Stomach (tissue), 9 donors: ENCODE measurements around the gene AMIGO3. TPM values are rescaled to one million over a fixed set of nuclear protein-coding genes. Genes with fewer than 3 reads are reported as not detected.

Experiments used
- DNase-seq, 2 donors: peaks; one replicate each; pipeline versions ENCODE4 v3.0.0 to v3.0.0-alpha.2; 2013 to 2019
- H3K27ac ChIP-seq, 5 donors: fragments of 200-600 bp in 4 of 5; sonication (generic) in 4 of 5; one replicate each; pipeline ENCODE4 v1.5.1; 2013 to 2019; ENCODE audit warnings: mild to moderate bottlenecking in 1 of 5, moderate library complexity in 1 of 5
- H3K27me3 ChIP-seq, 3 donors: fragments of 200-600 bp; sonication (generic); one replicate each; pipeline ENCODE4 v1.5.1; 2017 to 2019; ENCODE audit warnings: mixed run types in 1 of 3
- H3K36me3 ChIP-seq, 4 donors: fragments of 200-600 bp; sonication (generic); 1 replicate in 3 of 4; 2 replicates in 1 of 4; pipeline ENCODE4 v1.5.1; 2016 to 2019
- H3K4me1 ChIP-seq, 4 donors: fragments of 200-600 bp; sonication (generic); one replicate each; pipeline ENCODE4 v1.5.1; 2016 to 2019
- H3K4me3 ChIP-seq, 4 donors: fragments of 200-600 bp; sonication (generic) in 3 of 4; one replicate each; pipeline ENCODE4 v1.5.1; 2016 to 2019; ENCODE audit warnings: mild to moderate bottlenecking in 1 of 4
- H3K9me3 ChIP-seq, 4 donors: fragments of 200-600 bp; sonication (generic); one replicate each; pipeline ENCODE4 v1.5.1; 2016 to 2019
- EP300 ChIP-seq: sonication (generic); formaldehyde crosslinking; IDR thresholded peaks from one replicate; pipeline ENCODE4 v1.6.1; 2017; ENCODE audit warnings: antibody characterized with exemption
- POLR2A ChIP-seq, 4 donors: fragments of 450-650 bp; IDR thresholded peaks; one replicate each; pipeline ENCODE4 v1.6.1; 2016; ENCODE audit warnings: antibody characterized with exemption in 4 of 4, control low read depth in 2 of 4, mild to moderate bottlenecking in 1 of 4, moderate library complexity in 1 of 4
- POLR2AphosphoS5 ChIP-seq, 3 donors: sonication (generic); formaldehyde crosslinking; IDR thresholded peaks; one replicate each; pipeline ENCODE4 v1.6.1; 2016; ENCODE audit warnings: antibody characterized with exemption in 3 of 3
- WGBS, 5 donors: extraction: QIAGEN DNeasy Blood & Tissue Kit in 3 of 5; methylation state at CpG; one replicate each; pipeline versions ENCODE4 v1.1.5 to v1.1.7; 2013 to 2018; 5-methylcytosine and 5-hydroxymethylcytosine counted together
- intact Hi-C: fragments of 100-400 bp; cut with DNase I; formaldehyde crosslinking; loops from one replicate; pipeline ENCODE4 v1.15.1; 2023; ENCODE audit warnings: low total_unique reads
- polyA plus RNA-seq, 3 donors: library from polyadenylated mRNA; stranded (reverse); fragments of 200-250 nt; gene quantifications; one replicate each; pipeline ENCODE4 v1.2.3, GENCODE V29; 2013
- total RNA-seq, 5 donors: library from RNA; depleted of rRNA; stranded (reverse); fragments of >200 nt; gene quantifications; one replicate each; pipeline versions ENCODE4 v1.1.0 to v1.2.3, GENCODE V29; 2014 to 2016
- TF ChIP-seq, protein P1 (sequence below), 7 experiments: fragments of 450-650 bp in 4 of 7; fragments of 200-600 bp in 3 of 7; sonication (generic) in 3 of 7; IDR thresholded peaks; one replicate each; pipeline ENCODE4 v1.5.1; 2016 to 2019; ENCODE audit warnings: antibody characterized with exemption in 7 of 7, control low read depth in 2 of 7, mild to moderate bottlenecking in 1 of 7
- donor health status: healthy with polysubstance abuse.
- donor health status: Bipolar disorder and iron deficiency.
- donor health status: healthy.

AMIGO3 gene
- total and polyA plus RNA-seq, 8 donors, result 0.19 to 1.3 (median 0.80) TPM; not detected in 4

DNA sequence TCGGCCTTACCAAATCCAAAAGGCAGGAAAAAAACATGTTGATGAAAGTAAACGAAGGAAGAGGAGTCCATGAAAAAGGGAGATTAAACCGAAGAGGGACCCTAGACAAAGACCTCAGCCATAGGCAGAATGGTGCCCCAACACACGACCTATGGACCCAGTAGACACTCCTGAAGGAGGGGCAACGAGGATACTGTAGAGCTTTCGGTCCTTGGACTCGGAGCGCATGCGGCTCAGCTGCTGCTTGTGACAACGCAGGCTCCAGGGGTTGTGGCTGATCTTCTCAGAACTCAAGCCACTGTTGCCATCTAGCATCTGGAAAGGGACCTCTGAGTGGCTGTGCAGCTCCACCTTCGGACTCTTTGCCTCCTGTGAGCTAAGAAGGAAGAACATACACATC, 13.1 kb upstream of the AMIGO3 start:
- 87 to 92% (median 89%) methylated on average over 10 to 11 of the region's 11 CpGs for WGBS, 5 donors
- no peak for DNase-seq

DNA sequence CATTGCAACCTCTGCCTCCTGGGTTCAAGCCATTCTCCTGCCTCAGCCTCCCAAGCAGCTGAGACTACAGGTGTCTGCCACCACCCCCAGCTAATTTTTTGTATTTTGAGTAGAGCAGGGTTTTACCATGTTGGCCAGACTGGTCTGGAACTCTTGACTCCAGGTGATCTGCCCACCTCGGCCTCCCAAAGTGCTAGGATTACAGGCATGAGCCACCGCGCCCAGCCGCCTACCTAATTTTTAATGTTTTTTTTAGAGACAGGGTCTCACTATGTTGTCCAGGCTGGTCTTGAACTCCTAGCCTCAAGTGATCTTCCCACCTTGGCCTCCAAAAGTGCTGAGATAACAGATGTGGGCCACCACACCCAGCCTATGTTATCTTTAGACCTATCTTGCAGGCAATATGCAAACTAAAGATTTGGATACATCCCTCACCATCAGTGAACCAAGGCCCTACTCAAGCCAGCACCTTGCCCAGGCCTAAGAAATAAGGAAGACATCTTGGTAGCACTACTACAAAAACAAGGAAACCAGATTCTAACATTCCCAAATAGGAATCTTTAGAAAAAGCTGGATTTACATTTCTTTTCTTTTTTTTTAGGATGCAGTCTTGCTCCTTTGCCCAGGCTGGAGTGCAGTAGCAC, 10.6 kb upstream of the AMIGO3 start:
- no peak for DNase-seq
- intact Hi-C loops, result no loop called here
- no peaks in the 10 kb centered on the region for H3K9me3 ChIP-seq
- no peak overlapping the region for H3K27ac ChIP-seq
- no peaks in the 10 kb centered on the region for H3K27me3 ChIP-seq
- H3K4me3 ChIP-seq, result no peak overlapping the region
- 96 to 100% (median 98%) methylated on average over 4 of the region's 4 CpGs for WGBS, 5 donors
- peaks cover 6 to 24% (median 16%) of the 10 kb centered on the region in 4 donors for H3K4me1 ChIP-seq
- peaks cover 36 to 98% (median 93%) of the 10 kb centered on the region in 4 donors for H3K36me3 ChIP-seq
- TF ChIP-seq EP300 (no peak), POLR2AphosphoS5 (IDR thresholded peaks at IDR 0.05) (no peak), POLR2A (IDR thresholded peaks at IDR 0.05) (no peak)
- TF ChIP-seq, protein P1, sequence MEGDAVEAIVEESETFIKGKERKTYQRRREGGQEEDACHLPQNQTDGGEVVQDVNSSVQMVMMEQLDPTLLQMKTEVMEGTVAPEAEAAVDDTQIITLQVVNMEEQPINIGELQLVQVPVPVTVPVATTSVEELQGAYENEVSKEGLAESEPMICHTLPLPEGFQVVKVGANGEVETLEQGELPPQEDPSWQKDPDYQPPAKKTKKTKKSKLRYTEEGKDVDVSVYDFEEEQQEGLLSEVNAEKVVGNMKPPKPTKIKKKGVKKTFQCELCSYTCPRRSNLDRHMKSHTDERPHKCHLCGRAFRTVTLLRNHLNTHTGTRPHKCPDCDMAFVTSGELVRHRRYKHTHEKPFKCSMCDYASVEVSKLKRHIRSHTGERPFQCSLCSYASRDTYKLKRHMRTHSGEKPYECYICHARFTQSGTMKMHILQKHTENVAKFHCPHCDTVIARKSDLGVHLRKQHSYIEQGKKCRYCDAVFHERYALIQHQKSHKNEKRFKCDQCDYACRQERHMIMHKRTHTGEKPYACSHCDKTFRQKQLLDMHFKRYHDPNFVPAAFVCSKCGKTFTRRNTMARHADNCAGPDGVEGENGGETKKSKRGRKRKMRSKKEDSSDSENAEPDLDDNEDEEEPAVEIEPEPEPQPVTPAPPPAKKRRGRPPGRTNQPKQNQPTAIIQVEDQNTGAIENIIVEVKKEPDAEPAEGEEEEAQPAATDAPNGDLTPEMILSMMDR (IDR thresholded peaks at IDR 0.05), result no peak

More for the DNA sequence above, 13.1 kb upstream of the AMIGO3 start:
- peaks cover 0 to 5% (median 0%) of the 10 kb centered on the region in 4 donors for H3K4me1 ChIP-seq
- peaks cover 48 to 99% (median 94%) of the 10 kb centered on the region in 4 donors for H3K36me3 ChIP-seq
- H3K9me3 ChIP-seq, result no peaks in the 10 kb centered on the region
- H3K27ac ChIP-seq, result no peak overlapping the region
- intact Hi-C loops, result no loop called here
- no peaks in the 10 kb centered on the region for H3K27me3 ChIP-seq
- no peak overlapping the region for H3K4me3 ChIP-seq
- TF ChIP-seq POLR2AphosphoS5 (IDR thresholded peaks at IDR 0.05) (no peak), POLR2A (IDR thresholded peaks at IDR 0.05) (no peak), EP300 (no peak)
- TF ChIP-seq, protein P1 (IDR thresholded peaks at IDR 0.05), result no peak

DNA sequence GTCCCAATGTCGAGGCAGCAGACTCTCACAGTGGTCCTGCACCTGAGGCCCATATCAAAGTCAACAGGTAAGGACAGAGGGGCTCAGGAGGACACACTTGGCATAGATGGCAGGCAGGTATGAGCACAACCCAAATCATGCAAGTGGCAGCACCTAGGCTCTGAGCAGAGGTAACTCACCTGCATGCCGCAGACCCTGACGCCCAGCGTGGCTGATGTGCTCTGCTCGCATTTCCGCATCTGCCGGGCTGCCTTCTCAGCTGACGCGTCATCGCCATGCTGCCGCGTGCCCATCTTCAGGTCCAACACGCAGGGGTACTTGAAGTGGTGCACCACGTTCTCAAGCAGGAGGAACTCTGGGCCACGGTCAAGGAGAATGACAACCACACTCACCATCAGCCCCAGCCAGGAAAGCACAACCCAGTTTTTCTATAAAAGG, 8.5 kb upstream of the AMIGO3 start:
- TF ChIP-seq POLR2AphosphoS5 (IDR thresholded peaks at IDR 0.05) (no peak), EP300 (no peak), POLR2A (IDR thresholded peaks at IDR 0.05) (no peak)
- TF ChIP-seq, protein P1 (IDR thresholded peaks at IDR 0.05), result no peak
- no peaks in the 10 kb centered on the region for H3K9me3 ChIP-seq
- no peak overlapping the region for H3K27ac ChIP-seq
- H3K27me3 ChIP-seq, result no peaks in the 10 kb centered on the region
- H3K36me3 ChIP-seq, result peaks cover 28 to 78% (median 73%) of the 10 kb centered on the region in 4 donors
- intact Hi-C loops, result no loop called here
- WGBS, 5 donors, result 93 to 97% (median 95%) methylated on average over 13 to 15 of the region's 15 CpGs
- peaks cover 15 to 38% (median 31%) of the 10 kb centered on the region in 4 donors for H3K4me1 ChIP-seq
- no peak for DNase-seq
- no peak overlapping the region for H3K4me3 ChIP-seq

DNA sequence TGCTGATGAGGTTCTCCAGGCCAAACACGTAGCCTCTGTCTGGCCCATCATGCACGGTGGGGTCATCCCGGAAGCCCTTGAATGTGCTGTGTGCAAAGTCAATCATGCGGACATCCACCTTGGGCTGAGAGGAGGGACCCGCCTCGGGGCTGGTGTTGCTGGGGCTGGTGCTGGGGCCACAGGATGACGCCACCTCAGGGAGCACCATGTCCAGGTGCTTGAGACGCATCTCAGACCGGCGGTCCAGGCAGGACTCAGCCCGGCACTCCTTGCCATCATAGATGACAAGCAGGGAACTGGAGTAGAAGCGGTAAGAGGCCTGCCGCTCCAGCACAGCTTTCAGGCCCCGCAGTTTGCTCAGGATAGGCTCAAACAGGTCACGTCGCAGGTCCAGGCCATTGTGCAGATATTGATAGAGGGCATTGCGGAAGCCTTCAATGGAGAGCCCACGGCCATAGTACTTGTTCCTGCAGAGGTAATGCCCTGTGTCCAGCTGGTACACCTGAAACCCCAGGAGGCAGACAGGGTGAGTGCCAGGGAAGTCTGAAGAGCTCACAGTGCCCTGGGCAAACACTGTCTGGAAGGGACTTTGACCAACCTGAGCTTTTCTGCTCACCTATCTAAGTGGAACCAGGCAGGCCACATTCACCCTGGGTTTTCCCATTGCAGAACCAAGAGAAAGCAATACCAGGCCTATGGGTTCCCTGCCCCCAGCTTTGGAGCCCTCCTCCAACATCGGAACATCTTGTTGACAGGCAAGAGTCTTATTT, 7.9 kb upstream of the AMIGO3 start:
- no peak overlapping the region for H3K4me3 ChIP-seq
- H3K36me3 ChIP-seq, result peaks cover 22 to 78% (median 71%) of the 10 kb centered on the region in 4 donors
- WGBS, 5 donors, result 87 to 92% (median 89%) methylated on average over 11 to 19 of the region's 19 CpGs
- H3K27me3 ChIP-seq, result no peaks in the 10 kb centered on the region
- H3K4me1 ChIP-seq, result peaks cover 21 to 44% (median 37%) of the 10 kb centered on the region in 4 donors
- H3K27ac ChIP-seq, result no peak overlapping the region
- no peak for TF ChIP-seq EP300
- TF ChIP-seq, protein P1 (IDR thresholded peaks at IDR 0.05), result no peak
- no peak for TF ChIP-seq POLR2A (IDR thresholded peaks at IDR 0.05)
- TF ChIP-seq POLR2AphosphoS5 (IDR thresholded peaks at IDR 0.05), result no peak
- DNase-seq, result no peak
- intact Hi-C loops, result no loop called here
- H3K9me3 ChIP-seq, result no peaks in the 10 kb centered on the region
